Heart left ventricle (tissue), 16 donors: Measurements from ENCODE around the gene ZC3H18. TPM values are rescaled to one million over a fixed set of nuclear protein-coding genes. Genes with fewer than 3 reads are reported as not detected.

Source experiments
- ATAC-seq, 4 donors: fragments of 200-7000 bp; cut with Tn5 transposase; one replicate each; pipeline ENCODE4 v1.9.1; 2020 to 2022; ENCODE audit warnings: moderate library complexity in 4 of 4, mild to moderate bottlenecking in 3 of 4, moderate number of reproducible peaks in 1 of 4
- DNase-seq, 5 donors: peaks; one replicate each; pipeline ENCODE4 v3.0.0-alpha.2; 2020
- H3K27ac ChIP-seq, 12 donors: fragments of 200-600 bp; sonication (generic) in 4 of 12; one replicate each; pipeline versions ENCODE4 v1.5.0 to v1.8.0; 2016 to 2022; ENCODE audit warnings: mild to moderate bottlenecking in 2 of 12
- H3K27me3 ChIP-seq, 9 donors: fragments of 200-600 bp; sonication (generic) in 2 of 9; one replicate each; pipeline versions ENCODE4 v1.5.1 to v1.8.0; 2016 to 2022; ENCODE audit warnings: mild to moderate bottlenecking in 3 of 9
- H3K36me3 ChIP-seq, 9 donors: fragments of 200-600 bp; sonication (generic) in 2 of 9; one replicate each; pipeline versions ENCODE4 v1.5.0 to v1.8.0; 2018 to 2022; ENCODE audit warnings: mild to moderate bottlenecking in 2 of 9
- H3K4me1 ChIP-seq, 12 donors: fragments of 200-600 bp; sonication (generic) in 4 of 12; one replicate each; pipeline versions ENCODE4 v1.5.0 to v1.8.0; 2016 to 2022; ENCODE audit warnings: mild to moderate bottlenecking in 3 of 12
- H3K4me3 ChIP-seq, 12 donors: fragments of 200-600 bp; sonication (generic) in 4 of 12; one replicate each; pipeline versions ENCODE4 v1.5.0 to v1.8.0; 2017 to 2022; ENCODE audit warnings: mild to moderate bottlenecking in 9 of 12, moderate library complexity in 4 of 12
- H3K9me3 ChIP-seq, 12 donors: fragments of 200-600 bp; sonication (generic) in 4 of 12; one replicate each; pipeline versions ENCODE4 v1.5.0 to v1.8.0; 2016 to 2022; ENCODE audit warnings: mild to moderate bottlenecking in 1 of 12
- POLR2A ChIP-seq, 2 donors: fragments of 450-650 bp; IDR thresholded peaks; one replicate each; pipeline ENCODE4 v1.6.1; 2017; ENCODE audit warnings: antibody characterized with exemption in 2 of 2, mild to moderate bottlenecking in 2 of 2, moderate library complexity in 2 of 2
- WGBS, 4 donors: extraction: QIAGEN DNeasy Blood & Tissue Kit in 2 of 4; methylation state at CpG; one replicate each; pipeline versions ENCODE4 v1.1.5 to v1.1.7; 2013 to 2018; 5-methylcytosine and 5-hydroxymethylcytosine counted together
- intact Hi-C, 10 donors: fragments of 100-400 bp; cut with DNase I; formaldehyde crosslinking; loops; one replicate each; pipeline versions ENCODE4 v1.11.1 to v1.14.2; 2022
- polyA plus RNA-seq, 2 donors: library from polyadenylated mRNA; stranded (reverse); fragments of 200-250 nt; gene quantifications; one replicate each; pipeline ENCODE4 v1.2.3, GENCODE V29; 2013
- total RNA-seq, 9 donors: library from RNA; depleted of rRNA in 2 of 9; stranded (reverse); fragments of >200 nt in 2 of 9; fragmentation: NEBNext Ultra II Directional in 3 of 9; extraction: Animal tissue kit (Norgen Biotek cat#: 25700) in 3 of 9; gene quantifications; one replicate each; pipeline versions ENCODE4 v1.1.0 to v1.2.4, GENCODE V29; 2016 to 2023
- TF ChIP-seq, protein P1 (sequence below), 12 donors: fragments of 200-600 bp; sonication (generic) in 4 of 12; IDR thresholded peaks; one replicate each; pipeline versions ENCODE4 v1.5.0 to v1.8.0; 2018 to 2022; ENCODE audit warnings: antibody characterized with exemption in 12 of 12, mild to moderate bottlenecking in 5 of 12
- donor health status: ischemic (EF 13 %, LVEDD 7.1; RV severe dilation, severe dysfunction).
- donor health status: healthy with polysubstance abuse.
- donor health status: DM: no; HTN: yes; CAD: no.
- donor health status: DM: no; HTN: no; CAD: no.
- donor health status: ischemic (EF 25% LVEDD 6.9; RV normal size, moderate dysfunction).
- donor health status: ischemic (EF 25% LVEDD 5.7; RV mildly dilated, moderate dysfunction).
- donor health status: healthy.
- donor health status: DM: yes; HTN: yes; CAD: no.
- donor health status: ischemic (EF 35%, LVEDD 5.7; RV mildly dilated, moderate dysfunction).
- donor health status: nonischemic (EF 11% LVEDD 7.7; RV severe dilation, severe dysfunction).
- donor health status: DM: yes; HTN: yes; CAD: no.
- donor health status: PGD.
- donor health status: ischemic (EF 29% LVEDD 5.4; RV normal size, mild dysfunction).
- donor health status: nonischemic (EF 23%, LVEDD 6.1; RV moderate dilation, normal function).

Gene ZC3H18
- total and polyA plus RNA-seq, 11 donors: 8.4 to 28.4 (median 21.9) TPM

DNA sequence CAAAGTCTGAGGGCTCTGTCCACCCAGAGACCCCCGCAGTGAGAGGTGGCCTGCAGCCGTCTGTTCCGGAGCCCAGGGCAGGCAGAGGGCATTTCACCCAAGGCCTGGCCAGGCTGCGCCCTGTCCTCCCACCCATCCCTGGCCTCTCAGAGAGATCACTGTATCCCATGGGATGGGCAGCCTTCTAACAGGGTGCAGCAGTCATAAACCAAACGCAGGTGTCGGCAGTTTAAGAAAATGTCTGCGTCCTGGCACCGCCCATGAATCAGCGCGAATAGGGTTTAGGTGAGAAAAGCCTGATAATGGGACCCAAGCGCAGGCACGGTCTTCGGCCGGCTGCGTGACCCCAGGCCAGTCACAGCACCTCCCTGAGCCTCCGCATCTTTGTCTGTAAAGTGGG, 75.3 kb downstream of the ZC3H18 start:
- ATAC-seq: no peak
- H3K4me1 ChIP-seq: peaks cover 0 to 32% (median 6%) of the 10 kb centered on the region in 12 donors
- peak in 1 of 5 donors; percentile 14 for DNase-seq
- peaks cover 0 to 55% (median 0%) of the 10 kb centered on the region in 9 donors for H3K36me3 ChIP-seq
- no peak for TF ChIP-seq POLR2A (IDR thresholded peaks at IDR 0.05)
- TF ChIP-seq, protein P1, sequence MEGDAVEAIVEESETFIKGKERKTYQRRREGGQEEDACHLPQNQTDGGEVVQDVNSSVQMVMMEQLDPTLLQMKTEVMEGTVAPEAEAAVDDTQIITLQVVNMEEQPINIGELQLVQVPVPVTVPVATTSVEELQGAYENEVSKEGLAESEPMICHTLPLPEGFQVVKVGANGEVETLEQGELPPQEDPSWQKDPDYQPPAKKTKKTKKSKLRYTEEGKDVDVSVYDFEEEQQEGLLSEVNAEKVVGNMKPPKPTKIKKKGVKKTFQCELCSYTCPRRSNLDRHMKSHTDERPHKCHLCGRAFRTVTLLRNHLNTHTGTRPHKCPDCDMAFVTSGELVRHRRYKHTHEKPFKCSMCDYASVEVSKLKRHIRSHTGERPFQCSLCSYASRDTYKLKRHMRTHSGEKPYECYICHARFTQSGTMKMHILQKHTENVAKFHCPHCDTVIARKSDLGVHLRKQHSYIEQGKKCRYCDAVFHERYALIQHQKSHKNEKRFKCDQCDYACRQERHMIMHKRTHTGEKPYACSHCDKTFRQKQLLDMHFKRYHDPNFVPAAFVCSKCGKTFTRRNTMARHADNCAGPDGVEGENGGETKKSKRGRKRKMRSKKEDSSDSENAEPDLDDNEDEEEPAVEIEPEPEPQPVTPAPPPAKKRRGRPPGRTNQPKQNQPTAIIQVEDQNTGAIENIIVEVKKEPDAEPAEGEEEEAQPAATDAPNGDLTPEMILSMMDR (IDR thresholded peaks at IDR 0.05): no peak
- H3K4me3 ChIP-seq: no peak overlapping the region
- peaks cover 0 to 10% (median 6%) of the 10 kb centered on the region in 9 donors for H3K27me3 ChIP-seq
- 93 to 95% (median 94%) methylated on average over 16 of the region's 16 CpGs for WGBS, 4 donors
- intact Hi-C loops: no loop called here
- no peak overlapping the region for H3K27ac ChIP-seq
- no peaks in the 10 kb centered on the region for H3K9me3 ChIP-seq

- Histone ChIP-seq H3K36me3 (peaks cover 0 to 55% (median 0%) of the 10 kb centered on the region in 9 donors), H3K27me3 (peaks cover 0 to 5% (median under 1%) of the 10 kb centered on the region in 9 donors), H3K9me3 (no peaks in the 10 kb centered on the region), H3K4me1 (peaks cover 0 to 34% (median 6%) of the 10 kb centered on the region in 12 donors), H3K27ac (no peak overlapping the region), H3K4me3 (no peak overlapping the region)
- TF ChIP-seq POLR2A (IDR thresholded peaks at IDR 0.05): no peak
- TF ChIP-seq, protein P1 (IDR thresholded peaks at IDR 0.05): no peak
- DNase-seq (no peak), ATAC-seq (no peak)
- intact Hi-C loops: no loop called here
- 89 to 95% (median 92%) methylated on average over 16 to 23 of the region's 23 CpGs for WGBS, 4 donors
Observed at GRCh38 chr16:88645941-88646340, 75.7 kb downstream of the ZC3H18 start.

GRCh38 chr16:88646345-88647034, 76.3 kb downstream of the ZC3H18 start:
- intact Hi-C loops: no loop called here
- Histone ChIP-seq H3K27me3 (no peaks in the 10 kb centered on the region), H3K27ac (no peak overlapping the region), H3K4me3 (no peak overlapping the region), H3K9me3 (no peaks in the 10 kb centered on the region), H3K4me1 (peaks cover 0 to 40% (median 11%) of the 10 kb centered on the region in 12 donors), H3K36me3 (peaks cover 0 to 55% (median 0%) of the 10 kb centered on the region in 9 donors)
- DNase-seq (peak in 1 of 5 donors; percentile 13), ATAC-seq (no peak)
- no peak for TF ChIP-seq POLR2A (IDR thresholded peaks at IDR 0.05)
- TF ChIP-seq, protein P1 (IDR thresholded peaks at IDR 0.05): no peak
- 83 to 93% (median 89%) methylated on average over 23 to 28 of the region's 28 CpGs for WGBS, 4 donors

DNA sequence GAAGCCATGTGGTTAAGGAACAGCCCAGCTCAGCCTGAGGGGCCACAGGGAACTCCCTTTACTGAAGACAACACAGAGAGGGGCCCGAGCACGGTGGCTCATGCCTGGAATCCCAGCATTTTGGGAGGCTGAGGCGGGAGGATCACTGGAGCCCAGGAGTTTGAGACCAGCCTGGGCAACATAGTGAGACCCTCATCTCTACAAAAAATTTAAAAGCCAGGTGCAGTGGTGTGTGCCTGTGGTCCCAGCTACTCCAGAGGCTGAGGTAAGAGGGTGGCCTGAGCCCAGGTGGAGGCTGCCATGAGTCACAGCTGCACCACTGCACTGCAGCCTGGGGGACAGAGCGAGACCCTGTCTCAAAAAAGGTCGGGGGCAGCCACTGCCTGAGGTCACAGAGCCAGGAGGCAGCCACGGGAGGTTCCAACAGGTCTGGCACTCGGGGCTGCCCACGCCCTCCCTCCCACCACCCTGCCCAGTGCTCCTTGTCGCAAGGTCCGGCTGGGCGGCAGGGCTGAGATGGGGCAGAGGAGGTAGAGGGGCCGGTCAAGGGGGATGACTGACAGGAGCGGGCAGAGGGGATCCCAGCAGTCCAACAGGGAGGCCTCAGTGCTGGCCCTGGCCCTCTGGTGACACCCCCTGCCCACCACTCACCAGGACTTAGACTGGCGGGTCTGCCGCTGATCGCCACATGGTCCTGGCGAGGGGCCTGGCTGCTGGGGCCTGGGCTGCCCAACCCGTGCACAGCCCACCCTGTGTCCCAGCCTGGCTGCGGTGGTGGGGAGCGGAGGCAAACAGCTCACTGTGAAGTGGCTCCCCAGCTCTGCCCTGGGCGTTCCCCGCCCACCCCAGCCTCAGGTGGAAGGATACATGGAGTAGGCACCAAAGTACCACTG, 77.2 kb downstream of the ZC3H18 start:
- H3K9me3 ChIP-seq: no peaks in the 10 kb centered on the region
- DNase-seq: peak in 1 of 5 donors; percentile 15
- TF ChIP-seq, protein P1 (IDR thresholded peaks at IDR 0.05): no peak
- TF ChIP-seq POLR2A (IDR thresholded peaks at IDR 0.05): no peak
- peaks cover 0 to 49% (median 14%) of the 10 kb centered on the region in 12 donors for H3K4me1 ChIP-seq
- no peak overlapping the region for H3K4me3 ChIP-seq
- intact Hi-C loops: no loop called here
- WGBS, 4 donors: 92 to 94% (median 93%) methylated on average over 16 to 22 of the region's 22 CpGs
- no peak for ATAC-seq
- no peaks in the 10 kb centered on the region for H3K27me3 ChIP-seq
- H3K36me3 ChIP-seq: peaks cover 0 to 55% (median 0%) of the 10 kb centered on the region in 9 donors
- H3K27ac ChIP-seq: no peak overlapping the region
